EH (cell line): ENCODE results near the gene ACOXL.
"Not testable (repeated sequence)": the region's sequence is repeated elsewhere in the genome, so short reads cannot be mapped to it uniquely, and the experiment has no call there.

Experiments
- DNase-seq: peaks from one replicate; pipeline ENCODE4 v3.0.0-alpha.2; 2015; ENCODE audit warnings: low read depth

The ACOXL gene

DNA sequence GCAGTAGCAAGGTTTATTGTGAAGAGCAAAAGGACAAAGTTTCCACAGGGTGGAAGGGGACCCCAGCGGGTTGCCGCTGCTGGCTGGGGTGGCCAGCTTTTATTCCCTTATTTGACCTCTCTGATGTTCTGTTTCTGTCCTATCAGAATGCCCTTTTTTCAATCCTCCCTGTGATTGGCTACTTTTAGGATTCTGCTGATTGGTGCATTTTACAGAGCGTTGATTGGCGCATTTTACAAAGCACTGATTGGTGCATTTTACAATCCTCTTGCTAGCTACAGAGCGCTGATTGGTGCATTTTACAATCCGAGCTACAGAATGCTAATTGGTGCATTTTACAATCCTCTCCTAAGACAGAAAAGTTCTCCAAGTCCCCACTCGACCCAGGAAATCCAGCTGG, 123.5 kb downstream of the ACOXL start:
- not testable (repeated sequence) for DNase-seq

- no peak for DNase-seq
Observed at GRCh38 chr2:110858135-110858725, 125.9 kb downstream of the ACOXL start.

DNA sequence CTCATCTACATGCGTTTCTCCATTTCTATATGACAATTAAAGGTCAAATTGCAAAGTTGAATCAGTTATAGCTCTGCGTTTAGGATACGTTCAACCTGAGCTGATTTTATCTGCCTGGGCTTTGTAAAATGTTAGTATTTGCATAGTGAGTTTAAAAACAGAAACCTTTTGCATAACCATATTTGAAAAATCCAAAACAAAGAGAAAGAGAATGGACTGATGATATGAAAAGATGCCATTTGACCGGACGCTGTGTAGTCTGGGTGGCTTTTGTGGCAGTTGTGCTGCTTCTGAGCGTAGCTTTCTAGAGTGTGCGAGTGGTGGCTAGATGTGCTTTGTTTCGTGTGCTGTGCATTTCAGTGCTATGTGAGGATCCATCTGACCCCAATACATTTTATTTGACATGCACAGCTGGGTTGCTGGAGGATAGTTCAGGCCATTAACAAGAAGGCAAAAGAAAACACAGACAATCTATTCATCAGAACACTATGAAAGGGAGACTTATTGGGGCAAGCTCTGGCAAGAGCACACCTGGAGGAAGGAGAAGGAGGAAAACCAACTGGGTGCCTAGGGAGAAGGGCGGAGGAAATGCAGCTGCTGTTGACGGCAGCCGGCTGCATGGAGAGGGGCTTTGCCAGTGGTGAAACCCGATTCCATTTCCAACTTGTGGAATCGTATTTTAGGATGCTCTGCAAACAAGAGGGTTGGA, 126.8 kb downstream of the ACOXL start:
- no peak for DNase-seq

DNA sequence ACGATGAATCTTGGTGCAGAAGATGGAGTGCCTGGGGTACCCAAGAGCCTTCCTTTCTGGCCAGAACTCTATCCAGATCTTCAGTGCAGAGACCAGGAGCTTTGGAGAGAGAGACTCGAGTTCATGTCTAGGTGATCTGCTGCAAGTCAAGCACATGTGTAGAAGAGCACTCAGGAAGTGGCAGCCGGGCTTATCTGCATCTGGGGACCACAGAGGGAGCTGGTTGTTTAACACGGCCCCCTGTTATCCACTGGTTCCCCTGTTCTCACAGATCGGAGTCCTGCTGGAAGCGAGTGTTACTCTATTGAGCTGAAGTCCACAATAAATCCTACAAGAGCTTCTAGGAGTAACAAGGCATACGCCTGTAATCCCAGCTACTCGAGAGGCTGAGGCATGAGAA, 128.3 kb downstream of the ACOXL start:
- DNase-seq: no peak

- no peak for DNase-seq
Observed at GRCh38 chr2:110861616-110862260, 129.4 kb downstream of the ACOXL start.

DNA sequence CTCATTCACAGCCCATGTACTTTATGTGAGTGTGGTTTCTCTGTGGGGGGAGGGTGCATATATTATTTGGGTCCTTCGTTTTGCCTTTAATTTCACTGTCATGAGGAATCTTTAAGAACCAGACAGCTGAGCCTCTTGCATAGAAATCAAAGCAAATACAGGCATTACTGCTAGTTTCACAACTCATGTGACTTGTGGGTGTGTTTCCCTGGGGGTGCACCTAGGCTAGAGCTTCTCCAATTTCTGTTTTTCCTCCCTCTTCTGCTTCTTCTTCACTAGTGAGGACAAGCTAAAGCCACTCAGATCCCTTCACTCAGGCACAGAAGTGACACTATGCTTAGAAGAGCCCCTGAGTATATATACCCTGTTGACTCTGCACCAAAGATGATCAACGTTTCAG, 131.4 kb downstream of the ACOXL start:
- DNase-seq: no peak

DNA sequence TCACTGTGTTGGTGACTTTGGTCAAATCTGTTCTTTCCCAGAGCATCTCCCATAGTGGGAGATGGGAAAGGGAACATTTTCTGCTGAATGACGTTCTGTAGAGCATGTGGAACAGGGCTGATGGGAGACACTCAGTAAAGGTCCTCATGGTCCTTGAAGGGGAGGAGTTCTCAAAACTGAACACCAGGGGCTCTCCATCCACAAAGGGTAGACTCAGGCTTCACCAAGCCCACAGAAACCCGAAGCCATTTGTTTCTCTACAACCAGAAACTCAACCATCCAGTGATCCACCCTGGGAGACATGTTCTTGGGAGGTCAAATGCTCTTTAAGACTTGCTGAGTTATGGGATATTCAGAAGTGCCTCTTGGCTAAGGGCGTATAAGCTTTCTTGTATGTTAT, 131.8 kb downstream of the ACOXL start:
- no peak for DNase-seq

GRCh38 chr2:110864731-110865130, 132.4 kb downstream of the ACOXL start:
- DNase-seq: no peak

DNA sequence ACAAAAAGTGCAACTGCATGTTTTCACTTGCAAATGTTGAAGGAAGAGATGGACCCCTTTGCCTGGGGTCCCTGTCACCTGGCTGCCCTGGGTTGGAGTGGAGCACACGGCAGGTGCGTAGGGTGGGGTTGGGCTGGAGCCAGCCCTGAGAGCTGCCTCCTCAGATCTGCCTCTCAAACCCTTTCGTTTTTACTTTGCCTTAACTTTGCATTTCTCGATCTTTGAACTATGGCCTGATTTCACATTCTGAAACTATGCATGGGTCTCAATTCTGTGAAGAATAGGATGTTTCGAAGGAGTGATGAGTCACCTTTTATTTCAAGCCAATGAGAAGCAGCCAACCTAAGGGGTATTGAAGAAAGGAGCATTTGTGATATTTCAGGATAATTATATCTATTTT, 132.8 kb downstream of the ACOXL start:
- peak; percentile 5 for DNase-seq

DNA sequence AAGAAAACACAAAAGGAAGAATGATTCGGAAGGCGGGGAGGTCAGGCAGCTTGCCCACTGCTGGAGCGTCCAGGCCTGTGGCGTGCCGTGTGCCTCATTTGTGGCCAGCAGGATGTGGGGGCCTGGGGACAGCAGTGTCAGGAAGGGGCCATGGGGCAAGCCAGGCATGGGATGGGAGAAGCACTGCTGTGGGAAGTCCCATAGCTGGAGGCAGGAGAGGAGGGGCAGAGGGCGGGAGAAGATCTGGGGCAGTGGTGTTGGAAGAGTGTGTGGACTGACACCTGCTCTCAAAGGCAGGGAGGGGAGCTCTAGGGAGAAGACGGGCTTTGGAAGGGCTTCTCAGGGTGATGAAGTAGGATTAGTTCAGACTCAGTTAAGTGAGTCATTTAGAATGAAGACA, 133.7 kb downstream of the ACOXL start:
- no peak for DNase-seq

- DNase-seq: no peak
Observed at GRCh38 chr2:110866466-110866865, 134.1 kb downstream of the ACOXL start.

DNA sequence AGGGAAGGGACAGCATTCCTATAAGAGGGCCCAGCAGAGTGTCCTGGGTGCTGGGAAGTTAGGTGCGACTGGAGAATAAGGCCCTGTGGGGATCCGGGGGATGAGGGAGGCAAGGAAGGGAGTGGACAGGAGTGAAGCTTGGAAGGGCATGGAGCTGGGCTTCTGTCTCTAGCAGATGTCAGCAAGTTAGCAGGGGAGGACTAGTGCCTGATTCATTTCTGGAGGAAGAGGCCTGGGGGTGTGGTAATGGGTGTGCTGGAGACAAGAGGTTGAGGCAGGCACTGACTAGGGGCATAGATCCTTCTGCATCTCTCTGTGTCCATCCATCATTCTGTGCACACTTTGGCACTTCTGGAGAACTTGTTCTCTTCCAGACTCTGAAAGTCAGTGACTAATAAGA, 134.7 kb downstream of the ACOXL start:
- no peak for DNase-seq

- DNase-seq: no peak
Observed at GRCh38 chr2:110868971-110869370, 136.6 kb downstream of the ACOXL start.

DNA sequence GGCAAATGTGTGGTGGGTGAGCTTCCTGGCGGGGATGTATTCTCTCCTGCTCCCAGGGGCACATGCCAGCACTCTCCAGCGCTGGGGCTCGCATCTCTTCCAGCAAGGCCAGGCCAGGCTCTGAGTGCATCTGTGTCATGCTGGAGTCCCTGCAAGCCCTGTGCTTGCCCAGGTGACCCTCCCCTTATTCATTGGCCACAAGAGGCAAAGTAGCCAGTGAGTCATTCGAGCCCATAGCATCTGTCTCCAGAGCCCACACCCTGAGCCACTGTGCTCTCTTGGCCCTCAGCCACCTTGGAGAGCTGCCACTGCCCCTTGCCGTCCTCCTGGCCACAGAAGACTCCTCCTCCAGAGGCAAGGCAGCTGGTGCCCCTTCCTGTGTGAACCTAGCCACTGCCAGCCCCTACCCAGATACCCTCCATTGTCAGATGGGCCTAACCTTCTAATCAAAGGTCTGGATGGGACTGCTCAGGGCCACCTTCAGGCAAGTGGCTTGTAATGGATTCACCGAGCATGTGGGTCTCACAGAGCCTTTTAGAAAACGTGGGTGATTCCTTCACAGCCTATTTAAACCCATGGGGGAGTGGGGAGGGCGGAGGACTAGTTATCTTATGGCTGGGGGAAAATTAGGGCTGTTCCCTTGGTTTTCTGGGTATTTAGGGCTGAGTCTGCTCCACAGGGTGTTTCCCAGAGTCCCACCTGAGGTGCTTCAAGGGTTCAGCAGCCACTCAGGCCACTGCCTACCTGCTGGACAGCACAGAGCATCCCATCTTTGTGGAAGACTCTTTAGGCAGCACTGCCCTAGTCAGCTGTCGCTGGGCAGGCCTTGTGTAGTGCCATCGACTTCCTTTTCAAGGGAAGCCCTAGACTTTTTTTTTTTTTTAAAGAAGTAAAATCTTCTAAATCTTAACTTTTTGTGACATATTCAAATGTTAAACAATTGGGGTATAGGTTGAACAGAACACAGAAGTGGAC, 137.4 kb downstream of the ACOXL start:
- DNase-seq: peak; percentile 16

DNA sequence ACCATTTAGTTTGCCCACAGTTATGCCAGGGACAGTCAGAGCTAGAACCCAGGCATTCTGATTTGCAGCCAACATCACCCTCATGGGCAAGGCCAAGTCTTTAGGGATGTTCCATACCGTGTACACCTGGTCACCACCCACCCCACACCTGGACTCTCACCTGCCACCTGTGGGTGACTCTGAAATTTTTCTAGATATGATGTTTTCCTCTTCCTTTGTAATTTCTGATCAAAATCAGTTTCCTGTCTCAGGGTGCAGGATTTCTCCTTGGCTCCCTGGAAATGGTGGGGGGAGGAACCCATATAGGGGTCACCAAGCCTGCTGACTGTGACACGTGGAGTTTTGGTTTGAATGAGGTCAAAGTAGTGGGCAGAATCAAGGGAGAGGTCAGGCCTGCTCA, 138.2 kb downstream of the ACOXL start:
- no peak for DNase-seq

DNA sequence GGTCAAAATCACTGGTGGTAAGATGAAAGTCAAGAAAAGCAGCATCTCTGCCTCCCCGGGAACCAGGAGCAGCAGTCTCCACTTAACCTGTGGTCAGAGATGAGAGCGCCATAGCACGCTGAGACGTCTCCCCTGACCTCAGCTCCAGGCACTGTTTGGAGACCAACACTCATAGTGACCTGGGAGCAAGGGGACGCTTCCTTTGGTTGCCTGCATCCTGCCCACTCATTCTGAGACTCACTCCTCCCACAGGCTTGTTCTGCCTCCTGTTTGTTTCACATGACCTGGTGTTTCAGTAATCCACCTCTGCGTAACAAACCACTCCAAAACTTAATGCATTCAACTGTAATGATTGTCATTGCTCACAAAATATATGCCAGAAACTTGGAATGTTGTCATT, 139.3 kb downstream of the ACOXL start:
- no peak for DNase-seq

DNA sequence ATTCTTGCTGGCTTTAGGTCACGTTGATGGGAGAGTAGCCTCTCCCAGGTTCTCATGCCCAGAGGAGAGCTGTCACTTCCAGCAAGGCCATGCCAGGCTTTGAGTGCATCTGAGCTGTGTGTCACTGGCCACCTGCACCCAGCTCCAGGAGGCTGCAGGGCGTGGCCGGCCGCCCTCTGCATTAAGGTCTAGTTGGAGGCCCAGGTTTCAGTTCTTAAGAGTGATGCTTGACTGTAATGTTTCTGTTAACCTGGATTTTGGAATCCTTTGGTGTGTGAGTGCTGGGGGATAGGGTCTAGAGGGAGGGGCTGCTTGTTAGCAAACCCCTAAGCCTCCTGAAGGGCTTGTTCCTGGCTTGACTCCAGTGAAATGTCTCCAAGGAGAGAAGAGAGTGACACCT, 140.1 kb downstream of the ACOXL start:
- DNase-seq: no peak

GRCh38 chr2:110873056-110873502, 140.7 kb downstream of the ACOXL start:
- no peak for DNase-seq

DNA sequence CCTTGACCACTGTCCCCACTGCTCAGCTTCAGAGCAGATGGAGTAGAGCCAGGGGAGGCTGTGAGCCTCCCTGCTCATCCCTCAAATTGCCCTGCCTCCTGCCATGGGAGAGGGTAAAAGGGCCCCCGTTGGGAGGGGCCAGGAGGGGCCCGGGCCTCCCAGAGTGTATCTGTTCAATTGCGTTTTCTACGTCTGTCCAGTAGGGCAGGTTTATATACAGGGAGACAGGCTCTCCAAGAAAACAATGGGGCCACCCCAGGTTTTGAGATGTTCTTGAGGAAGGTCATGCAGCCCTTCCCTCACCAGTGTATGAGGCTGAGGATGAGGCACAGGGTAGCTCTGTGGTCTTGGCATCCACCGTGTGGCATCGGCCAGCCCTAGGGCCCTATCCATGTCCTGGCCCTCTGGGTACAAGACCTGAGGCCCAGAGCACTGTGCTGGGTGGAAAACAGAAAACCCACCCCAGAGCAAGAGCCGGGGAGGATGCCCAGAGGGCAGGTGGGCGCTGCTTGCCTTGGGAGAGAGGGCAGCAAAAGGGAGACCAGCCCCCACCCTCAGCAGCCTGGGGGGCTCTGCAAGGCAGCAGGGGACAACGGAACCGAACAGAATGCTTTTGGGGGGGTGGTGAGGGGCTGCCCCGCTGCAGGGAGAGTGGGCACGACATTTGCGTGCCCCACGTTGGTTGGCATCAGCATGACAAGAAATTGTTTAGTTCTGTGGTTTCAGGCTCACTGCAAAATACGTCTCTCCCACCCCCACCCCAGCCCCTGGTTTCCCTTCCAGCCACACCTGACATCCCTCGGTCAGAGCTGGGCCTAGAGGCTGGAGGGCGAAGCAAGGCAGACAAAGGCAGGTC, 141.5 kb downstream of the ACOXL start:
- no peak for DNase-seq

DNA sequence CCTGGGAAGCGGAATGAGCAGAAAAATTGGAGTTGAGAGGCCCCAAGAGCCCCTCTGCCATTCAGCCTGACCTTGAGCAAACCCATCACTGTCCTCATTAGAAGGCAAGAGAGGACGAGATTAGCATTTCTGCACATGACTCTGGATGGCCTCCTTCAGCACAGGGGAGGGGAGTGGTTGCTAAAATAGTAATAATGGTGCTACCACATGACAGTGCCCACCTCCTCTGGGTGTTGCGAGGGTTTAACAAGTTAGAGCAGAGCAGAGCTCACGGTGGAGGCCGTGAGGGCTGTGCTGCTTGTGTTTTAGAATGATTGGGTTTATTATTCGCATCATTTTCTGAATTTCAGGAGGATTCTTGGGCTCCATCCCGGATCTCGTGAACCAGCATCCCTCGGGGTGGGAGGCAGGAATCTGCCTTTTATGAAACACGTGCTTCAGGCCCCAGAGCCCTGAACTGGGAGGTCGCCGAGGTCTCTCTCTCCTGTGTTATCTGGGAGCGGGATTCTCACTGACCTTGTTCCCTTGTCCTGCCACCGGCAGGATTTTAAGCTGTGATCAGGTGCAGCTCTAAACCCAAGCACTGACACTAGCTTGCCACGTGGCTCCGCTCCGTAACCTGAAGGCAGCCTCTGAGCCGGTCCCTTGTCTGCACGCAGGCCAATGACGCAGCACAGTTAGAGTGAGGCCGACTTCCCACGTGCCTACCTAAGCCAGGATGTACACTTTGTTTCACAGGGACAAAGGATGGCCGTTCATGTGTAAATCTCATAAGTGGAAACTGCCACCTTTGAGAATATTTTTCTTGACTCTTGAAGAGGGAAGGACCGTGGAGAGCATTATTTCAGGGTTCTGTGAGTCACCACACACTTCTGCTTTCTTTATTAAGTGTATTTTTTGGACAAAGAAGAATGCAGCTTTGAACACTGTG, 142.3 kb downstream of the ACOXL start:
- DNase-seq: no peak
